DMS79 treated with DMSO at 0.1 percent for 48 hours (cell line): ENCODE data around the gene CASK.

Experiments
- DNase-seq: peaks from one replicate; lab custom pipeline; 2025; lab: John Stamatoyannopoulos, UW

Gene CASK

DNA sequence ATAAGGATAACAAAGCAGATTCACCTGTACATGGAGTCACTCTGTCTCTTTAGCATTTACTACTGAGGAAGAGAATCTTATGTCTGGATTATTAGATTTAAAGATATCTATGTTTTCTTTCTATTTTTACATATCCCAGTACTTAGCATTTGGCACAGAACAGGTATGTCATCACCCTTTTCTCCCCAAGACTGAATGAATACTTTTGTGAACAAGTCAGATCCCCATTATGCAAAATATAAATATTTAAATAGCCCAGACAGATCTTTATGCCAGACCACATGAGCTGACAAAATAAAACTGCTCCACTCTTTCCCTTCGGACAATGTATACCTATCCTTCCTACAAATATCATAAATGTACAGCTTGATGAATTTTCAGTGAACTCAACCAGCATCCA is 94.5 kb downstream of the CASK start:
- DNase-seq, result no peak

- no peak for DNase-seq
Measured at GRCh38 chrX:41827886-41828285, 95.5 kb downstream of the CASK start.

GRCh38 chrX:41825796-41826195 is 97.6 kb downstream of the CASK start:
- DNase-seq, result no peak

DNA sequence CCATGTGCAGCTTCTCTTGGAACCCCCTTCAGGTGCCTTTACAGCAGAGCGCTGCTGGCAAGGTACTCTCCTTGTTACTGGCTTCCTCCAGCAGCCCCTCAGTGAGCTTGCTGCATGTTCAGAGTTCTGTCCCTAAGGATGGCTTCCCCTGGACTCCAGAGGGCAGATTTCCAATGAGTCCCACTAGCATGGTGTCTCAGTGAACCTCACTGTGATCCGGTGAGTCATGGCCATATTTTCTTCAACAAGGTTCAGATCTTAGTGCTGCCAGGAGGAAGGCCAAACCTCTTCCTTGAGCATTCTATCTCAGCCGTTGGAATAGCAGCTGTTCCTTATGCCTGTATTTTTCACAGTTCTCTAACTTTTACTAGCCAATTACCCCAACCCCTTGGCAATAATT is 98.8 kb downstream of the CASK start:
- no peak for DNase-seq

GRCh38 chrX:41823402-41823801 is 100.0 kb downstream of the CASK start:
- no peak for DNase-seq

DNA sequence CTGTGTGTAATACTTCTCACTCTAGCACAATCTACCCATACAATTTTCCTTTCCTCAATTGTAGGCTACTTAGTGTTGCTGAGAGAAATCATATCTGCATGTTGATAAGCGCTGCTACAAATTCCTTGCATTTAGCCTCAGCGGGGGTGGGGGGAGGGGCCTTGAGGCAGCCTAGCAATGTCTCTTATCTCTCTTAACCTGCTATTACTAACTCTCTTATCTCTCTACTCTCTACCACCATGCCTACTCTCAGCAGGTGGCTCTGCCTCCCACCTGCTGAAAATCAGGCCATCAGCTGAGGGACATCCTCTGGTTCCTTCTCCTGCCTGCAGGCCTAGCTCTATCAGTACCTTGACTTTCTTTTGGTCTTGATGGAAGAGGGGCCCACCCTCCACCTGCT is 100.5 kb downstream of the CASK start:
- no peak for DNase-seq

GRCh38 chrX:41808047-41808446 is 115.3 kb downstream of the CASK start:
- DNase-seq, result no peak

DNA sequence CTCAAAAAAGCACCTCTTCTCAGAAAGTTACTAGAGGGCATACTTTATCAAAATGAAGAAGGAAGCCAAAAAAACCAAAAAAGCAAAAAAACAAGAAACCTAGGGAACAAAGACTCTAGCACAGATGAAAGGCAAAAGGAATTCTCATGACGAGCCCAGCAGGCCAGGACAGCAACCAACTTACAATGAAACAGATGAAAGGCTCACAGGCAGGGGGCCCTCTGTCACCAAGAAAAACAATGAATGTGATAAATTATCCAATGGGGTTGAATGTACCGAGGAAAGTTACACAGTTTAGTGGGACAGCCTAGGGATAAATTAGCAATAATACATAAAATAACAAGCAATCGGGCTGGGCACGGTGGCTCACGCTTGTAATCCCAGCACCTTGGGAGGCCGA is 120.4 kb downstream of the CASK start:
- no peak for DNase-seq

- no peak for DNase-seq
Measured at GRCh38 chrX:41799661-41800060, 123.7 kb downstream of the CASK start.

DNA sequence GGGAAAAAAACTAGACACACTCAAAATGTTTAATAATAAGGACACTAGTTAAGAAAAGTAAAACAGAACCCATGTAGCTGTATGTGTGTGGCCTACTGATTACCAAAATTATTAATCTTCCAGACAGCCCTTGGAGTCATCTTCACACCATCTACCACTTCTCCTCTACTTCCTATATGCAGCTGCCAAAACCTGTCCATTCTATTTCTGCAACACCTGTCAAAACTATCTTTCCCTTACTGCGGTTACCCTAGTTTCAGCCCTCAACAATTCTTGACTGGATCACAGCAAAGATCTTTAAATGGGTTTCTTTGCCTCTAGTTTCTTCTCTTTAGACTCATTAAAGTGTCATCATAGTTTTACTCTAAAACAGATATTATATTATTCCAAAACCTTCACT is 126.8 kb downstream of the CASK start:
- no peak for DNase-seq

DNA sequence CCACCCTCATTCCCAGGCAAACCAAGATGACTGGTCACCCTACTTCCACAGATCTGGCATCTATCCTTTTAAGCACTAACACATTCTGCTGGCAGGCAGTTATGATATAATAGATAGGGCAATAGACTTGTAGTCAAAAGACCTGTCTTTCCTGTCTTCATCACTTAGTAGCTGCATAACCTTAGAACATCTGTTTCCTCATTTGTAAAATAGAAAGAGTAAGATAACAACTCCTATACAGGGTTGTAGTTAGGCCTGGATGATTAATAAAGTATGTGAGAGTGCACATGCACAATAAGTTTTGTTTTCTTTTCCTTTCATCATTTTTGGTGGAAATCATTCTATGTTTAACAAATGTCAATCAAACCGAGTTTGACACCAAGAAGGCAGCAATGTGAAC is 127.3 kb downstream of the CASK start:
- no peak for DNase-seq

- DNase-seq, result no peak
Measured at GRCh38 chrX:41789374-41789773, 134.0 kb downstream of the CASK start.

GRCh38 chrX:41785685-41786084 is 137.7 kb downstream of the CASK start:
- DNase-seq, result no peak

DNA sequence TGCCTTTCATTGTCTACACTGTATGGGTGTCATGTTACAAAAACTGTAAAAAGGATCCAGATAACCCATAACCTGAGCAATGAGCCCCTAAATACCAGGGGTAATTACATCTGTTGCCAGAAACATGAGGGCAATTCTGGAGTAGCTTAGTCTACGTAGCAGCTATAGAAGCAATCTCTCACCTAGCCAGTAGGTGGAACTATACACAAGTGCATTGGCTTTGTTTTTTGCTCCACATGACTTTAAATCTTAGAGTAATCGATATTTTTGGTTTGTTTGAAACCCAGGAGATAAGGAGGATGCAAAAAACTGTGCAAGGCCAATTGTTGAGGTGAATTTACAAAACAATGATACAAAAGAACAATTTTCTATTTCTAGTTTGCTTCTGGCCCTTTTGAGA is 141.9 kb downstream of the CASK start:
- no peak for DNase-seq

DNA sequence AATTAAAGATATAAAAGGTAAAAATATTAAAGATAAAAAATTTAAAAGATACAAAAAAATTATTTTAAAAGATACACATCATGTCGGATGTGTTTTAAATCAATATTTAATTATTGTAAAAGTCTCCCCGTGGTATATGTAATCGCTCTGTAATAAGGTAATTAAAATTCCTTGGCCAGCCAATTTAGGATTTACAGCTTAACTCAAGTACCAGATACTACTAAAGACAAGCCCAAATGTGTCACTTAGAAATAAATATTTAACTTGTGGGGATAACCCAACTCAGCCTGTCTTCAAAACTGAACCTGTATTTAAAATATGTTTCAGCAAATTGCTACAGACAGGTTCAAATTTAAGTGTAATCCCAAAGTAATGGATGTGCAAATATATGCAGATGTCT is 143.4 kb downstream of the CASK start:
- DNase-seq, result no peak

DNA sequence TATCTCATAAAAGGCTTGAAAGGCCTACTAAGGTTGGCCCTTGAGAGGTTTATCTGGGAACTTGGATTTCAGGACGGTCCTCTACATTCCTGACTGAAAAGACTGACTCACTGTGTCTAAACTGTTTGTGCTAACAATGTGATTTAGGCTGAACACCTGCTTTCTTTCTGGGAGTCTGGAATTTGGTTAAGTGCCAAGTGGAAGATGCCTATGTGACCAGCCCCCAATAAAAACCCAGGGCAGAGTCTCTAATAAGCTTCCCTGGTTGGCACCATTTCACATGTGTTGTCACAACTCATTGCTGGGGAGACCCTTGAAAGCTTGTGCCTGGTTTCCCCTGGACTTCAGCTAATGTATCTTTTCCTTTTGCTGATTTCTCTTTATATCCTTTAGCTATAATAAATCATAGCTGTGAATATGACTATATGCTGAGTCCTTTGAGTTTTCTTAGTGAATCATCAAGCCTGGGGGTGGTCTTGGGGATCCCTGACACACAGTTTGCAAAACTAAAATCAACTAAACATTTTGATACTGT is 144.3 kb downstream of the CASK start:
- peak; percentile 5 for DNase-seq

DNA sequence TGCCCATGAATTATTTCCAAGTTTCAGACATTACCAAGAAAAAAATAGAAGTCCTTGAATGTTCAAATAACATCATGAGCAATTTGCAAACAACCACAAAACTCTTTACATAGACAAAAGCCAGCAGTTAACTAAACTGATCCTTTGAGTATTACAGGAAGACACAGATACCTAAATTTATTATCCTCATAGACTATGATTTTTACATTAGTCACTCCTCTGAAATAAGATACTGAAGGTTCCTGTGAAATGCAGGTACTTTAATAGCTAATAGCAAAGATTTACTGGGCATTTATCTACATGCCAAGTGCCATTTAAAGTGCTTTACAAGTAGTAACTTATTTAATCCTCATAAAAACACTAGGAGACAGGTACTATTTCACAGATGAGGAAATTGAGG is 161.7 kb downstream of the CASK start:
- DNase-seq, result no peak

- no peak for DNase-seq
Measured at GRCh38 chrX:41761169-41761568, 162.2 kb downstream of the CASK start.

GRCh38 chrX:41759817-41760216 is 163.5 kb downstream of the CASK start:
- no peak for DNase-seq

- no peak for DNase-seq
Measured at GRCh38 chrX:41758401-41758800, 165.0 kb downstream of the CASK start.

DNA sequence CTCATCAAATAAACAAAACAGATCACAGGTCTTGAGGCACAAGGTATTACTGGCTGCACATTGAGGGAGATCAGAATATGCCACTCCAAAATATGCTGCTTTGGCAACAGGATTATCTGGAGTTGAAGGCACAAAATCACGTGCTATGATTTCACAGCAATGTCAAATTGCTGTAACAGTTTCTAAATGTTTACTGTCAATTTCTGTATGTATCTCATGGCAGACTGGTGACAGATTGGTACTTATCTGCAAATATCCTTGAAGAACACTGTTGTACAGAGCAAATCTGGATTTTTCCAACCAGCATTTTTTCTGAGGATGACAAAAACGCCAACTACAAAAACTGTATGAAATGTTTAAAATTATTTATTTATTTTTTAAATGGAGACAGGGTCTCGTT is 172.6 kb downstream of the CASK start:
- no peak for DNase-seq

- DNase-seq, result no peak
Measured at GRCh38 chrX:41739871-41740270, 183.5 kb downstream of the CASK start.

- DNase-seq, result no peak
Measured at GRCh38 chrX:41737065-41737464, 186.3 kb downstream of the CASK start.

DNA sequence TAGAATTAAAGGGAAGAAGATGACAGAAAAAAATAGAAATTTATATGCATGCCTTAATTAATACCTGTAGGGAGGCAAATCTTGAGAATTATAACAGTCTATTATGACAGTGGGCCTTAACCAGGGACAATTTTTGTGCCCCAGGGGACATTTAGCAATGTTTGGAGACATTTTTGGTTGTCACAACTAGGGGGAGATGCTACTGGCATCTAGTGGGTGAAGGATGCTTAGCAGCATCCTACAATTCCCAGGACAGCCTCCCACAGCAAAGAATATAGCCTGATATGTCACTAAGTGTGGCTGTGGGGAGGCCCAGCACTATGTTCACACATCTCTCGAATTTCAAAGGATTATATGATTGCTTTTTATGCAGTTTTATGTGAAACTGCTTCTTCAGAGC is 188.8 kb downstream of the CASK start:
- no peak for DNase-seq

DNA sequence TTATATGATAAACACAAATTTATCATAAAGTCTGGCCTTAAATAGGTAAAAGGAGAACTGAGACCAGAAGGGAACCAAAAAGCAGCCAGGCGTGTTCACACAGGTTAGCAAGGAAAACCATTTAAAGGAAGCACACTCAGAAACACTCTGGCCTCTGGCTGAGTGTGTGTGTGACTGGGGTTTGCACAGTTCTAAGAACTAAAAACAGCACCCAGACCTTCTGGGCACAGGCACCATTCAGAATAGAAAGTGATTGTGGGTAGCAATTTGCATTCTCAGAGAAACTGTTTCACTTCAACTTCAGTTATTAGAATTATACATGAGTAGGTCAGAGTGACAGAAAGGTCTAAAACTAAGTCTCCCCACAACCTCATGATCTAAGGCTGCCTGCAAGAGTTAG is 189.4 kb downstream of the CASK start:
- no peak for DNase-seq
